Activated CD8-positive, alpha-beta memory T cell treated with anti-CD3 and anti-CD28 coated beads for 36 hours (primary cell): ENCODE results near the gene ADARB1. TPM values are rescaled to one million over a fixed set of nuclear protein-coding genes. Genes with fewer than 3 reads are reported as not detected.

ENCODE experiments used
- CTCF ChIA-PET: fragments of 350-600 bp; sonication (Branson Sonifier 250); formaldehyde crosslinking; loops from one replicate; lab custom pipeline; 2021; ENCODE audit warnings: antibody characterized with exemption; lab: Charles Lee
- POLR2A ChIA-PET: fragments of 350-600 bp; sonication (Branson Sonifier 250); formaldehyde crosslinking; loops from one replicate; lab custom pipeline; 2021; ENCODE audit warnings: antibody characterized with exemption; lab: Charles Lee
- total RNA-seq, 2 experiments: library from RNA; stranded (reverse); gene quantifications; one replicate each; pipeline ENCODE4 v1.2.3, GENCODE V29; 2021

ADARB1 gene
- total RNA-seq, 2 experiments from 2014 or later, result 34.9 to 35.4 TPM

DNA sequence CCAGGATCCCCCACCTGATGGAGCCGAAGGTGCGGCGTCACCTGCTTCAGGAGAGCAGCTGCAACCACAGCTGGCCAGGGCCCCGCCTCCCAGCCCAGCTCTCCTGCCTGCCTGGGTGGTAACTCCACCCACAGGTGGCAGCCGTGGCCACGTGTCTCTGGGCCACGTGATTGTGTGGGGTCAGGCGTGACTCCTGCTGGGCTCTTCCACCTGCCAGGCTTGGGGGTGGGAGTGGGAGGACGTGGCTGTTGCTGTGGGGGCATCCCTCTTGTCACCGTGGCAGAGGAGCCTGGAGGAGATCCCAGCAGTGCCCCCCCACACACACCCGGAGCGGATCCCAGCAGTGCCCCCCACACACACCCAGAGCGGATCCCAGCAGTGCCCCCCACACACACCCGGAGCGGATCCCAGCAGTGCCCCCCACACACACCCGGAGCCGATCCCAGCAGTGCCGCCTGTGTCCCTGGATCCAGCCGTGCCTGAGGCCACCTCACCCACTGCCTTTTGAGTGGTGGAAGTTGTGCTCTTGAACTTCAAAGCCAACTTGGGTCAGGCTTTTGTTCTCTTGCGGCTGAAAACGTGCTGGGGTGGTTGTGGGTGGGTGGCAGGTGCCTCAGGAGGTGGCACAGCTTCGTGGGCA is 181.1 kb downstream of the ADARB1 start:
- ChIA-PET CTCF (no interaction called here), POLR2A (no interaction called here)

DNA sequence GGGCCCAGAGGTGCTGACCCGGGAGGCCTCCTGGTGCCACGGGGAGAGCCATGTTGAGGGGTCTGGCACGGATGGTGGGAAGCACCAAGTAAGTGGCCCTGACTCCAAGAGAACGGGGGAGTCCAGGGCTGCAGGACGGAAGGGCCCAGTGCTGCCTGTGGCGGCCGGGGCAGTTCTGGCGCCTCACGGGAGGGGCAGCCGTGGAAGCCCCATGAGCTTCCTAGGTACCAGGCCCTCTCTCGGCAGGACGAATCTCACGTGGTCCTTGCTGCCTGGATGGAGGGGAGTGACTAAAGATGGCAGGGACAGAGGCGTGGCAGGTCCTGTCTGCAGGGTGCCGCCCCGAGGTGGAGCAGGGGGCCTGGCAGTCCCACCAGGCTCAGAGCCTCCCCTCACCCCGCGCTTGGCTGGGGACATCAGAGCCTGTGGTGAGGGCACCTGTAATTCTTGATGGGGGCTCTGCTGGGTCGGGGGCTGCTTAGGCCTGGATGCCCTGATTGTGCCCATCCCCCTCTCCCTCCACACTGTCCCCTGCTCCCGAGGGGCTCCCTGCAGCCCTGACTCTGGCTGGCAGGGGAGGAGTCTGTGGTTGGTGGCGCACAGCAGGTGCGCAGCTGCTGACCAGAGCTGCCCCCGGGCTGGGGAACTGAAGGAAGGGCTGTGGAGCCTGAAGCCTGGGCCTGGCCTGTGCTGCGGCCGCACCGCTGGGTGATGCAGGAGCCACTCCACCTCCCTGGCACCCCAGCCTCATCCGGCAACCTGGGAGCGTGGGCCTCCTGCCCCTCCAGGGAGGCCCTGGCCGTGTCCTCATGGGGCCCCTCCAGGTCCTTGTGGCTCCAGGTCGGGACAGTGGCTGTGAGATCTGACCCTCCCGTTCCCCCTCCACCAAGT is 181.9 kb downstream of the ADARB1 start:
- POLR2A ChIA-PET, result no interaction called here
- CTCF ChIA-PET, result no interaction called here

DNA sequence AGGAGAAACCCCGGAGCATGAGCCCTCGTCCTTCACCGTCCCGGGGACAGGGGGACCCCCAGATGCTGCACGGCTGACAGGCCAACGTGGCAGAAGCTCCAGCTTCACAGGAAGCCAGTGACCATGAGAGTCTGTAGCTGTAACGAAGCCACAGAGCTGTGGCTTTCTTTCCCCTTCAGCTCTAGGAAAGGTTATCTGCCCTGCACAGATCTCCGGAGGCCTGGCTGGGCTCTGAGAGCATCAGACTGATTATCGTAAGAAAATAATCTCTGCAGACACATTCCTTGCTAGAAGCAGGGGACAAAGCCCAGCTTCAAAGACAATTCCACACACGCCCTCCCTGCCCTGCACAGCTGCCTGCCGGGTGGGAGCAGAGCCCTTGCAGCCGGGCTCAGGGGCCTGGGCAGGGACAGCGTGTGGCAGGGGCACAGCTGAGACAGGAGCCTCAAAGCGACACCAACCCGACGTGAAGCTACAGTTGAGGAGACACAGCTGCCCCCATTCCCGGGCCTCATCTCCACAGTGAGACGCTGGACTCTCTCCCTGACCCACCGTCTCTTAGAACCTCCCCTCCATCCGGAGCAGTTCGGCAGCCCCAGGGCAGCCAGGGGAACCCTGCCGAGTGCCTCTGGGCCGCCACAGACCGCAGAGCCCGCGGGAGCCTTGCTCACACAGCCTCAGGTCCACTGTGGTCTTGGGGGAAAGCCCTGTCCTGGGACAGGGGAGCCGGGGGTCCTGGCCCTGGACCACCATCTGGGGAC is 182.7 kb downstream of the ADARB1 start:
- POLR2A ChIA-PET, result no interaction called here

DNA sequence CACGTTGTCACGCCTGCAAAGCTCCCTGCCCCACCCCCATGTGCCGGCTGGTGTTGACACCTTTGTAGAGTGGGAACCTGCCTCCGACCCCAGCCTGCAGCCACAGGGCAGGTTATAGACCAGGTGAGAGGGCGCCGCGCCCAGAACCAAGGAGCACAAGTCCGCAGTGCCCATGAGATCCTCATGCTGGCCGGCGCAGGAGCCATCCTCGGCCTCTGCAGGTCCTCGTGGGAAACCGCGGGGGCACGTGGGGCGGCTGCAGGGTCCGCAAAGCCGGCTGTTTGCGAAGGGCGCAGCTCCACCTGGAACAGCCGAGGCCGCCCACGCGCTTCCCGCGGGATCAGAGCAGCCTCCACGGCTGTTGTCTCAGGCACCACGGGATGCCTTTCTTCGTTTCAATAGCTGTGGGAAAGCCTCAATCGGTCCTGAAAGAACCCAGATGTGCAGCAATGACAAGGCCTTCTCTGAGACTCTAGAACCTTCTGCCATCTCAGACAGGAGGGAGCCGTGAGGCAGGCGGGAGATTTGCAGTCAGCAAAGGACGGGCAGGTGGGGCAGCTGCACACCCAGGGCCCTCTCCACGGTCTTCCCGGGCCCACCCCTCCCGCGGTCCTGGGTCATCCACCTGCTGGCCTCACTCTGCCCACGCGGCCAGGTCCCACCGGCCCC is 183.4 kb downstream of the ADARB1 start:
- POLR2A ChIA-PET, result no interaction called here
- CTCF ChIA-PET, result interaction anchor here (0.8 to 1.3 kb wide), 2 partner anchors 13 to 117 kb away, joined by 3 to 5 read pairs; no protein-coding TSS in a partner anchor

More for the DNA sequence above, 182.7 kb downstream of the ADARB1 start:
- CTCF ChIA-PET, result interaction anchor here (0.5 to 1.3 kb wide), 2 partner anchors 13 to 48 kb away, joined by 3 to 5 read pairs; no protein-coding TSS in a partner anchor

DNA sequence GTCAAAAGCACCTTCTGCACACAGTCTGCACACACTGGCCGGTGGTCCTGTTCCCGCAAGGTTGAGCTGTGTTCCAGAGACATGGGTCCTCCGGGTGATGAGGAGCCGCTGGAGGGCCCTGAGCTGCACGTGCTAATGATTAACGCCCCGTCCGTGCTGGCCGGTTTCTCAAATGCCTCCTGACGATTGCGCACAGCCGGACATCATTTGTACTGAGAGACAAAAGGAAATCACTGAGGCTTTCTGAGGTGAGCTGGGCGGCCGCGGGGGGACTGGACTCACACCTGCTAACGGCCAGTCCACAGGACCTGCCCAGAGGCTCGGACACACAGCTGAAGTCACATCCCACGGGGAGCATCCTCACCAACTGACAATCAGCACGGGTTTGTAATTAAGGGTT is 184.1 kb downstream of the ADARB1 start:
- ChIA-PET POLR2A (no interaction called here), CTCF (interaction anchor here (0.8 to 1.3 kb wide), 2 partner anchors 12 to 118 kb away, joined by 3 to 5 read pairs; no protein-coding TSS in a partner anchor)

DNA sequence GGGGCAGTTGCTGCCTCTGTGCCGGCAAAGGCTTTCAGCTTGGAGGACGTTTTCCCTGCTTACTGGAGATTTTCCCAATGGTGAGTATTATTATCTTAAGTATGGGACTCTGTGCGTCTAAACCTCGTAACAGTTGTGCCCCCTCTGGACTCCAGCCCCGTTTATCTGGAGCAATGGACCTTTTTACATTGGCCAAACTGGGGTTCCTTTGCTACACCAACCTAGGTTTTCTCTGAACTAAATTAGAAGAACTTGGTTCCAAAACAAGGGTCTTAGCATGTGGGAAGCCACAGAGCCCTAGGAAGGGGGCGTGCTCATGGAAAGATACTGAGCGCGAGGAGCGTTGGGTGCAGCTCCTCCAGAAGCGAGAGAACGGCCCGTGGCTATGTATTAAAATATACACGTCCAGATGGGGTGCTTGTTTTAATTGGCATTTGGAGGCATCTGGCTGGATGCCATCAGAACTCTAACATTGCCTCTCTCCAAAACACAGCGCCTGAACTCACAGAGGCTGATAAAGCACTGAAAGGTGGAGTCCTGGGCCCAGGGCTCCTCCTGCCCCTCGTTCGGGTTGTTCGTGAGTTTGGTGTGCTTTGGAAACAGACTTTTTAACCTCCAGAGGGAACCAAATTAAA is 184.9 kb downstream of the ADARB1 start:
- CTCF ChIA-PET, result no interaction called here
- POLR2A ChIA-PET, result no interaction called here

DNA sequence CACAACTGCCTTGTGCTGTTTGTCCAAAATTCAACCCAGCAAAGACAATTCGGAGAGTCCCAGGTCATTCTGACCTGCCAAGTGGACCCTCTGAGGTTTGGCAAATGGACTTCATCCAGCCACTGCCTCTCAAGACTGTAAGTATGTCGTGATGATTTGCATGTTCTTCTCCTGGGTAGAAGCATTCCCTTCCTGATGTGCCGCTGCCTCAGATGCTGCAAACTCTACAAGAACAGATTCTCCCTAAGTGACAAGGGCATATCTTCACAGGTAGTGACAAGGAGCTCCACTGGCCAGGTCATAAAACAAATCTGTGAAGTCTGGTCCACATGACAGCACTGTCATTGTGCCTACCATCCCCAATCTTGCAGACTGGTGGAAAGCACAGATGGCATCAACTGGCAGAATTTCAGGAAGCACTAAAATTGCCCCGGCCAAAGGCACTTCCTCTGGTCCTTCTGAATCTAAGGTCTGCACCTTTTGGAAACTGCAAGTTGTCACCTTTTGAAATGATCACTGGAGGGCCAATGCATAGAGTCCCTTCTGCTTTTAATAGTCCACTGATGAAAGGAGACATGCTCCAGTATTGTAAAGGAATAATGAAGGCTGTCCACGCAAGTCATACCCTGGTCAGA is 185.9 kb downstream of the ADARB1 start:
- ChIA-PET POLR2A (no interaction called here), CTCF (no interaction called here)

DNA sequence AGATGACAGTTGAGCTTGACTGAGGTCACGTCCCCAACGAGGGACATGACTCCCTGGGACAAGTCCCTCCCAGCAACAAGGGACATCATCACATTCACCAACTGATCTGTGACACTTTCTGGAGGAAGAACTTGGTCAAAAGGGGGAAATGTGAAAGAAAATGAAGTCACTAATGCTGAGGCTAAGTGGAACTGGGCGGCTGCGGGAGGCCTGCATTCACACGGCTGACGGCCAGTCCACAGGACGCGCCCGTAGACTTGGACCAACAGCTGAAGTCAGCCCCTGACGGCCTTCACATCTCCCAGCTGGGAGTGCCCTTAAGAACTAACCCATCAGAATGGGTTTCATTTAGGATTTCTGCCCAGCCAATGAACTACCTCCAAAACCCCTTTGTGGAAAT is 186.7 kb downstream of the ADARB1 start:
- ChIA-PET POLR2A (no interaction called here), CTCF (no interaction called here)

DNA sequence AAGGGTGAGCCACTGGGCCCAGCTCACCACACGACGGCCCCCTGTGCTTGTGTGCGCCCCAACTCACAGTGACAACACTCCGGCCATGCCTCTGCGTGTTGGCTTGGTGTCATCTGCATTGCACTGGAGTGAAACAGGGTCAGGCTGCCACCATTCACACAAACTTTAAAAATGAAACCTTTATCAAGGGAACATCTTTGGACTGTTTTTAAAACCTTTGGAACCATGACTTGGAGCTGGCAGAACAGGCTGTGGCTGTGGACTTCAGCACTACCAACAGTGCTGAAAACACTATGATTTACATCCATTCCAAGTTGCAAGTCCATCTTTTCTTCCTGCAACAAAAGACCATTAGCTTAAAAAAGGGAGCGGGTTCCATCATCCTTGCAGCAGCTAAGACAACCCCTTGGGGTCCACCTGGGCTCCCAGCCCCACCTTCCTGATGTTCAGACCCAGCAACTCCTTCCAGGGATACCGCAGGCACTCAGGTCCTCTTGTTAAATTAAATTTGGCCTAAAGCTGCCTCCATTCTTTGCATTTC is 187.7 kb downstream of the ADARB1 start:
- POLR2A ChIA-PET, result no interaction called here

DNA sequence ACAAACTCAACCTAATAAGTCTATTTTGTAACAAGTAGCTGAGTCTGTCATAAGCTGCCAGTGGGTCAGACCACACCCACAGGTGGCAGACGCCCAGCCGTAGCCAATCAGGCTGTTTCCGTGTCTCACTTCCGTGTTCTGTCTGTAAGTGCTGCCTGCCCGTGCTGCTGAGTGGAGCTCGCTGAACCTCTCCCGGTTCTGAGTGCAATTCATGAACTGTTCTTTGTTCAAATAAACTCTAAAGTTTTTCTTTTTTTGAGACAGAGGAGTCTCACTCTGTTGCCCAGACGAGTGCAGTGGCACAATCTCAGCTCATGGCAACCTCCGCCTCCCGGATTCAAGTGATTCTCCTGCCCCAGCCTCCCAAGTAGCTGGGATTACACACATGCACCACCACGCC is 188.2 kb downstream of the ADARB1 start:
- ChIA-PET CTCF (no interaction called here), POLR2A (no interaction called here)

More for the DNA sequence above, 187.7 kb downstream of the ADARB1 start:
- CTCF ChIA-PET, result no interaction called here

DNA sequence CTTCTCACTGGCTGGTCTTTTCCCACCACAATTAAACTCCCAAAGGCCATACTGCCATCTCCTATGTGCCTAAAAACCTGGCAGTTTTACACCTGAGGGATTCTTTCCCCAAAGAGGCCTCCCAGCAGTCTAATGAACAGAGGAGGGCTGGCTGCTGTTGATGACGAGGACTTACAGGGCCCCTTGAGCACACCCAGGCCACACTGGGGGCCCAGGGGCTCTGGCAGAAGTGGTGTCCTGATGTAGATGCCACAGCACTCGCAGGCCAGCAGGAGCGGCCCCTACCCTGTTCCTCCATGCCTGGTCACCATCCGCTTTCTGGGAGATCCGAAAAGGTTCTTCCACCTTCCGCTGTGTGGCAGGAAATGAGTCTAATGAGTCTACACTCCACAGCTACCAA is 189.2 kb downstream of the ADARB1 start:
- POLR2A ChIA-PET, result no interaction called here
- CTCF ChIA-PET, result no interaction called here

DNA sequence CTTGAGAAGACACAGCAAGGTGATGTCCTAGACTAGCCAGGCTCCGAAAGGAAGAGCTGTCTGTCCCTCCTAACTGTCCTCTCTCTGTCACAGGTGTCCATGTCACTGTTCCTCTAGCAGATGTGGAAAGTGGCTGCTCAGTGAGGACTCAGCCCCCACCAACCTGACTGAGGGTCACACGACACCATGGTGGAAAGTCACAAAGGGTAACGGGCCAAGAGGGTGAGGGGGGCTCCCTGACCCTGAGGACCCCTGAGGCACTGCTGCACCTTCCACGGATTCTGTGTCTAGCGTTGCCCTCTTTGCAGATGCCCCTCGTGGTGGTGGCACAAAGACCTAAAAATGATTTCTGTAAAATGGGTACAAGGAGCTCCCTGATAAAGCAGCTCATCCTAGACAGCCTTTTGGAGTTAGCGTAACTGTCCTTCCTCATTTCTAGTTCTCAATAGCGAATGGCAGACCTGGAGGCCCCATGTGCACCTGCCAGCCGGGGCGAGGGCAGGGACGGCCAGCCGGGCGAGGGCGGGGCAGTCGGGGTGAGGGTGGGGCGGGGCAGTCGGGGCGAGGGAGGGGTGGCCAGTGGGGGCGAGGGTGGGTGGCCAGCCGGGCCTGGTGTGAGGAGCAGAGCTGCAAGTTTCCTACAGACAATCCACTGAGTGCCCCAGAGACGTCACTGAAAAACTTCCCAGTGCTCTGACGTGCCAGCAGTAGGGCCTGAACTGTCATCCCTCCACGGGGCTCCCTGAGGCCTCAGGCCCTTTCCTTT is 189.9 kb downstream of the ADARB1 start:
- CTCF ChIA-PET, result interaction anchor here (1.3 kb wide), 1 partner anchor 48 kb away, joined by 3 read pairs; no protein-coding TSS in a partner anchor
- POLR2A ChIA-PET, result no interaction called here

DNA sequence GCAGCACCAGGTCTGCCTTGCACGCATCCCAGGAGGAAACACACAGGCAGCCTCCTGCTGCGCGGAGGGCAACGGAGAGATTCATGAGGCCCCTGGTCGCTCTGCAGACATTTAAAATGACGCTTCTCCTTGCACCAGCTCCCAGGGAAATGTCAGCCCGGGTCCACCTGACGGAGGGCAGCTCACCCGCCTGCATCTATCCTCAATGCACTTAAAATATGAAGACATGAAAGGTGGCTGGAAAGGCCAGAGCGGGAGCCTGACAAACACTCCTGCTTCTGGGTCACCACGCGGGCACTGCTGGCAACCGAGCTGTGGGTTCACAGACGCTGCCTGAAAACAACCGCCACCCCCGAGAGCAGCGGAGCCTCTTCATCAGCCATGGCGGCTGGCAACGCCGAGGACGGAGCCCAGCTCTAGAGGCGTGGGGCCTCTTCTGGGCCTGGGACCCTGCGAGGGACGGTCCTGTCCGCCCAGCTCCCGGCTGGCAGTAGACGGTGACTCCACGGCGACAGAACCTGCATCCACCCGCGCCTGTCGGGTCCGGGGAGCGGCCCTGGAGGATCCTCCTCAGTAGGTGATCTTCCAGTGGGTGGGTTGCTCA is 190.6 kb downstream of the ADARB1 start:
- ChIA-PET POLR2A (no interaction called here), CTCF (interaction anchor here (1.3 kb wide), 1 partner anchor 49 kb away, joined by 3 read pairs; no protein-coding TSS in a partner anchor)

DNA sequence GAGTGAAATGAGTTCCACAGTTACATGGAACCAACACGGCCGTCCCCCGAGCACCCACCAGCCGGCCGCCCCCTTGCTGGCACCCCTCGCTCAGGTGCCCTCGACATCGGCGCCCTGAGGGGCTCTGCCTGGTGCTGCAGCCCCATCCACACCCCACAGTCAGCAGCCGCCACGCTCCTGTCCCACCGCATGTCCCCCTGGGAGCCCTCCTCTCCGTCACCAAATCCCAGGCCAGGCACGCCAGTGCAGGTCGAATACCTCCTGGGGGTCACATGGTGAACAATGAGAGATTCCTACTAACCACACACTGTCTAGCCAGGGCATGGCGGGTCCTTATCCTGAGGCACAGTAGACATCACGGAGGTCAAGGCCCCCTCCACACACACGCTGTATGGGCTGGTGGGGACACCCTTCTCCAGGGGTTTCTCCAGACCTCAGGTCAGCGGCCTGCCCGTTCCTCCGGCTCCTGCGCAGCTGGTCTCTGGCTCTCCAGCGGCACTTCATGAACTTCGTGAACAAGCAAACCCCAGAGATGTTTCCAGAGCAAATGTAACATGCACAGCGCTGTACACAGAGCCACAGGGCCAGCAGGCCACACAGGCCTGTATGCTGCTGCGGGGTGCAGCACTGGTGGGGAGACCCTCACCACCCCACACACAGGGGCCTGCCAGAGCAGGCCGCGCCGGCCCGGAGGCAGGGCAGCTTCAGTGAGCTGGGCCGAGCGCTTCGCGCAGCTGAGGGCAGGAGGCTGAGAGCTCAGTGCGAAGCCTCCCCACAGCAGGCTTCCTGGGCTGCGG is 191.5 kb downstream of the ADARB1 start:
- POLR2A ChIA-PET, result no interaction called here
- CTCF ChIA-PET, result interaction anchor here (1.3 kb wide), 1 partner anchor 50 kb away, joined by 3 read pairs; no protein-coding TSS in a partner anchor

DNA sequence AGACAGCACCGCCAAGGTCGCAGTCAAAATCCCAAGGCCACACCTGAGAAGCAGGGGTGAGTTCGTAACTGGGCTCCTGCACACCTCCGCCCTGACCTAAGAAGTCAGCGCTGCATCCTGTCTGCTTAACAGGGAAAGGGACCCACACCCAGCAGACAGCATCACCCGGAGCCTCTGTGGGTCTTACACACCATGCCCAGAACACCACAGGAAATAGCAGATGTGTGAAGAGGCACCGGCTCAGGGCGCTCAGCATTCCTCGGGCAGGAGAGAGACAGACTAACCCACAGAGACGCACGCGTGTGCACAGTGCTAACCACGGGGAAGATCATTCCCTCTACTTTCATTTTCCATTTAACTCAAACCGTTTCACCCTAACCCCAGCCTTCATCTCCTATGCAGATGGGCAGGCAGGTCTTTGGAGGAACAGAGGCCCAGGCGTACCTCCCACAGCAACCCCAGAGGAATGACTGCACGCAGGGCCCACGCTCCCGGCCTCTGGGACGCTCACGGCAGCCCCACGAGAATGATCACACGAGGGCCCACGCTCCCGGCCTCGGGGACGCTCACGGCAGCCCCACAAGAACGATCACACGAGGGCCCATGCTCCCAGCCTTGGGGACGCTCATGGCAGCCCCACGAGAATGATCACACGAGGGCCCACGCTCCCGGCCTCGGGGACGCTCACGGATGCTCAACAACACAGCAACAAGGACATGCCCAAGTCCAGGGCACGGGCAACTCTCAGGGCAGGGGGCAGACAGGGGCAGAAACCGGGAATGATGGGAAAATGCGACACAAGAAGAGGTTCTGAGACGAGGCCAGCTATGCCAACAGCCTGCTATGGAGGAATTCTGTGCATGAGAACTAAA is 192.4 kb downstream of the ADARB1 start:
- CTCF ChIA-PET, result interaction anchor here (1.1 kb wide), 1 partner anchor 26 kb away, joined by 3 read pairs; no protein-coding TSS in a partner anchor
- POLR2A ChIA-PET, result no interaction called here
